AG04449 (cell line): ENCODE results near the gene PDE7B.

Experiments used
- CTCF ChIA-PET: fragments of 350-600 bp; formaldehyde crosslinking; extraction: SDS; loops from one replicate; lab custom pipeline; 2021; ENCODE audit warnings: antibody characterized with exemption; lab: Yijun Ruan, JAX
- POLR2A ChIA-PET: fragments of 400-600, 350-600 bp; formaldehyde crosslinking; extraction: SDS; loops from one replicate; lab custom pipeline; 2020; ENCODE audit warnings: antibody characterized with exemption, inconsistent platforms; lab: Yijun Ruan, JAX
- DNase-seq: peaks from one replicate; pipeline ENCODE4 v3.0.0-alpha.2; 2010; ENCODE audit warnings: low read depth, low spot score
- H3K4me3 ChIP-seq: 2 replicates; pipeline ENCODE4 v1.5.1; 2011; ENCODE audit warnings: low read depth, mild to moderate bottlenecking, control low read depth, low read length
- CTCF ChIP-seq: IDR thresholded peaks from one replicate; pipeline ENCODE4 v1.5.1; 2011; ENCODE audit warnings: mild to moderate bottlenecking, moderate library complexity, low read length, control low read depth, inconsistent platforms; ENCODE audit not compliant: insufficient read depth; ENCODE audit errors: missing control alignments

The PDE7B gene

GRCh38 chr6:135913785-135914184 lies 62.3 kb downstream of the PDE7B start:
- no peak for TF ChIP-seq CTCF
- no peak for DNase-seq
- CTCF ChIA-PET: interaction anchor here (0.8 to 1.2 kb wide), 3 partner anchors 10 to 312 kb away, joined by 3 read pairs; no protein-coding TSS in a partner anchor
- POLR2A ChIA-PET: no interaction called here
- H3K4me3 ChIP-seq: no peak overlapping the region

GRCh38 chr6:135919026-135919425 lies 67.5 kb downstream of the PDE7B start:
- ChIA-PET POLR2A (no interaction called here), CTCF (no interaction called here)
- no peak overlapping the region for H3K4me3 ChIP-seq
- no peak for DNase-seq
- TF ChIP-seq CTCF: no peak

GRCh38 chr6:135920689-135921088 lies 69.2 kb downstream of the PDE7B start:
- POLR2A ChIA-PET: no interaction called here
- DNase-seq: no peak
- TF ChIP-seq CTCF: no peak
- no peak overlapping the region for H3K4me3 ChIP-seq
- CTCF ChIA-PET: interaction anchor here (0.9 to 1.5 kb wide), 6 partner anchors 11 to 40 kb away, joined by 3 to 8 read pairs (median 4); no protein-coding TSS in a partner anchor

GRCh38 chr6:135921188-135921587 lies 69.7 kb downstream of the PDE7B start:
- TF ChIP-seq CTCF: no peak
- no peak overlapping the region for H3K4me3 ChIP-seq
- CTCF ChIA-PET: interaction anchor here (0.9 to 1.5 kb wide), 6 partner anchors 12 to 41 kb away, joined by 3 to 8 read pairs (median 4); no protein-coding TSS in a partner anchor
- POLR2A ChIA-PET: no interaction called here
- no peak for DNase-seq

GRCh38 chr6:135922174-135922573 lies 70.7 kb downstream of the PDE7B start:
- ChIA-PET CTCF (interaction anchor here (1.4 to 2.1 kb wide), 2 partner anchors 17 to 305 kb away, joined by 6 read pairs; no protein-coding TSS in a partner anchor), POLR2A (no interaction called here)
- TF ChIP-seq CTCF: no peak

GRCh38 chr6:135922746-135923145 lies 71.2 kb downstream of the PDE7B start:
- no peak for DNase-seq
- TF ChIP-seq CTCF: no peak
- ChIA-PET CTCF (interaction anchor here (1.1 to 2.1 kb wide), 3 partner anchors 16 to 304 kb away, joined by 3 to 6 read pairs (median 6); no protein-coding TSS in a partner anchor), POLR2A (no interaction called here)
- no peak overlapping the region for H3K4me3 ChIP-seq

More at GRCh38 chr6:135922174-135922573, 70.7 kb downstream of the PDE7B start:
- no peak overlapping the region for H3K4me3 ChIP-seq
- DNase-seq: peak; percentile 93
